ENCODE measurements around the gene SHB.

The SHB gene

DNA sequence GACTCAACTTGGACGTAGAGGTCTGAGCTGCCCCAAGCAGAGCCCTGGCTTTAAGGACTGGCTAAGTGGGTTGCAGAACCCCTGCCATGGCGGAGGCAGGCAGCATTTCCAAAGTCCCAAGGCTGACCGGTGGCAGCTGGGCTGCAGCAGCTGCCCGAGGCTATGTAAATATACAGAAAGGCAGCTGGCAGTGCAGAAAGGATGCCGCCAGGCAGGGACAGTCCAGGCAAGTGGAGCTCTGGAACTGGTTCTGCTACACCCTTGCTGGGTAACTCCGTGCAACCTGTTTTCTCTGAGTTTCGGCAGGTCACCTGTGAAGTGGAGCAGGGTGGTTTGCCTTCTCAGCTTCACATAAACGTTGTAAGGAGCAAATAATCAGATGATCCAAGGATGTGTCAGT is 46.0 kb downstream of the SHB start:
- no peak for DNase-seq

DNA sequence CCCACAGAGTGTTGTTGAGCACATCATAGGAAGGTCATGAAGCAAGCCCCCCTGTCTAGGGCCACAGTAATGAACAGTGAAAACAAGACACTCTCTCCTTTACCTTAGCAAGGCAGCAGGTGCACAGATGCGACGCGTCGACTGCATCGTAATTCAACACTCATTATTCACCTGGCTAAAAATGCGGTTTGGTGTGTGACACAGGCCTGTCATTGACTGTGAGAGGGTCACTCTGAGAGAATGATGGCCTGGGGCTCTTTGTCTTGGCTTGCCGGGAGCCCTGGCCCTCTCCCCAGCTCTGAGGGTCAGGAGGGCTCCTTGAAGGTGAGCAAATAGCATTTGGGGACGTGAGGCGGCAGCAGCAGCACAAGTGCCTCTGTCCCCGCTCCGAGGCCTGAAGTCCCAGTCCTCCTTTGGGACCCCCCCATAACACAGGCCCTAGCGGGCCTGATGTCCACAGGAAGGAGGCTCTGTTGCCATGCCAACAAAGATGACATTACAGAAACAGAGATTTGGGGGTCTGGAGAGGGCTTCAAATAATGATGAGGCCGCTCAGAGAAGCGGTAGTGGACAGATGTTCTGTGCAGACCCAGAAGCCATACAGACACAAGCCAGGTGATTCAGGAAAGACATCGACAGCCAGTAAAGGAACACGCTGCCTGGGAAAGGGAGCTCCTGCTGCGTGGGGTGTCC is 46.7 kb downstream of the SHB start:
- no peak for DNase-seq

DNA sequence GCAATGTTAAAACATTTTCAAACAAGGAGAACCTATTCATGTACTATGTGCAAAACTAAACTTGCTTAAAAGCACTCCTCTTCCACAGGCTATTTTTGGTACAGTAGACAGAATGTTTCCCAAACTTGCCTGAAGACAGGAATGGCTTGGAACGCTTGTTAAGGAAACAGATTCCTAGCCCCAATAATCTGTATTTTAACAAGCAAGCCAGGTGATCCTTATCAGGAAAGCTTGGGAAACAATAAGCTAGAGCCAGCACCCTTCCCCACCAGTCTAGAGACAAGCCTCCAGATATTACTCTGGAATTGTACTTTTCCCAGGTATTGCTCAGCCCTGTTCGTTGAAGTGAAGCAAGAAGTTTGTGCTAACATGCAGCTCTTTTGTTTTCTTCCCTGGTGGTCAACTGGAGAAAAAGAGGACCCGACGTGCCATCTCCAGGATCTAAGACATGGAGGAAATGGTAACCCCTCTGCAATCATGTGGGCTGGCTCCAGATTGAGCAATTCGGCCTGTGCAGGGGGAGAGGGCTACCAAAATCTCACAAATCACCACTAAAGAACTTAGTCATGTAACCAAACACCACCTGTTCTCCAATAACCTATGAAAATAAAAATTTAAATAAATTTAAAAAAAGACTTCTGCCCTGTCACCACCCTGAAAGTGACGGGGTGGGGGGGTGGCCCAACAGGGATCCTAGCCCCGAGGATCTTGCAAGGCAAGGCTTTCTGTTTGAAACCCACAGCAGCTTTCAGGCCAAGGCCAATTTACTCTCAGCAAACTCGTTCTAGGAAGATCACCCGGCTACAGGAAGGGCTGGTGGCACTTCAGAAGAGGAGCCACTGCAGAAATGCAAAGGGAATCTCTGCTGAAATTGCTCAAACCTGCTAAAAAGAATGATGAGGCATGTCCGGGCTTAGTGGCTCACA is 48.6 kb downstream of the SHB start:
- DNase-seq: no peak

DNA sequence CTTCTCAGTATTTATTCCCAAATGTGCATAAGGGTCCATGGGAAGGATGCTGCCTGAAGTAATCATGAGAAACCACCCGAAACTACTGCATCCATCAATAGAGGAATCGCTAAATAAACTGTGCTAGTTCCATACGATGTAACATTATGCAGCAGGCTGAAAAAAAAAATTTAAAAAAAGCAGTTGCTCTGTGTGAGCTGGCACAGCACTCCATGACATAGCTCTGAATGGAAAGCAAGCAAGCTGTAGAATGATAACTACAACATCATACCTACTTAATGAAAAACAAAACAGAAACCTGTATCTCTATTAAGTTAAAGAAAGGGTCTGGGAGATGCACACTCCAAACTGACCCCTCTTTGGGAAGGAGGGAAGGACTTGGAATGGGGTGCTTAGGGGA is 49.3 kb downstream of the SHB start:
- DNase-seq: no peak

DNA sequence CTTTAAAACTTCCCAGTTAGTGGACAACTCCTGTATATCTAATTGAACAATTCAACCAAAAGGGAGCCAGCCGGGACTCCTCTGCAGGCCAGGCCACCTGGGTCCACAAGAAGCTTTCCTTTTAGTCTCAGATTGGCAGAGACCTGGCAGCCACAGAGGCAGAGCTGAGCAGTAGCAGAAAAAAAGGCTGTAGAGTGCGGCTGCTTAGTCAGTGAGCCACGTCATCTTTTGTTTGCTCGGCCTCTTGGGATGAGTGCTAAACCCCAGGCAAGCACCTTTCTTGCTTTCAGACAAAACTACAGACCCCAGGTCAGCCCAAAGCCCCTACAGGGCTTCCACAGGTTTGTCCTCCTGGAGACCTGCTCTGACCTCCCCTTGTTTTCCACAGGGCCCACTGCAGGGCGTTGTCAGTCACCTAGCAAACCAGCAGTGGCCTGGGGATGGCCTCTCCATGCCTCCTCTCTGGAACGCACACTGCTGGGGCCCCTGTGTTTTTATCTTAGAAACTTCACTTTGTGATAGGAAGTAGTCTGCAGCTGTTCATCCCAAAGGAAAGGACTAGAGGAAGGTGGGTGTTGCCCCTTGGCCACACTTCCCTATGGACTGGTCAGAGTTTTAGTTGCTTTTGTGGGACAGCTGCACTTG is 49.9 kb downstream of the SHB start:
- DNase-seq: peak; percentile 85

DNA sequence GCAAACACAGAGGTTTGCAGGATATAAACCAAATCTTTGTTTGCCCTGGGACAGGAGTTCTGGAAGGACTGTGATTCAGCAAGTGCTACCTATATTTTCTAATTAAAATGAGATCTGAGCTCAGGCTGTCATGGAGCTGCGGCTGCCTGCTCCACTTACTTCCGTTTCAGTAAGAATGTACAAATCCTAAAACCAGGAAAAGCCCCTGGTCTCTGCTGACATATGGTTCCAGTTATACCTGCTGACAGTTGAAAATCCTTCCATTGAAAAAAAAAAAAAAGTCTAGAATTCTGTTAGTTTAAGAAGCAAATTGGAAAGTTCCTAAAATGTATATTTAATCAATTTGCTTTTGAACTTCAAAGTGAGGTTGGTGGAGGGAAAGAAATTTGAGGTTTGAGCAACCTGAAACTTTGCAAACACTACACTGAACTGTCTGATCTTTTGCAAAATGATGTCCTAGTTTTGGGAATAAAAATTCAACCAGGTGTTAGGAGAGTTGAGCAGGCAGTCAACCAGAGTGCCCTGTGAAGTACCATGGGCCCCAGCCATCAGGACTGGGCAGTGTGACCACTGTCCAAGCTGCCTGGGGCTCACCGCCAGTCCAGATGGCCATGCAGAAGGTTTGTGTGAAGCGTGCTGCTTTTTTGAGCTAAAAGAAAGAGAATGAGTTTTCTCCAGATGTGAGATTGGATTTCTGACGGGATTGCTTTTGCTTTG is 50.6 kb downstream of the SHB start:
- no peak for DNase-seq

DNA sequence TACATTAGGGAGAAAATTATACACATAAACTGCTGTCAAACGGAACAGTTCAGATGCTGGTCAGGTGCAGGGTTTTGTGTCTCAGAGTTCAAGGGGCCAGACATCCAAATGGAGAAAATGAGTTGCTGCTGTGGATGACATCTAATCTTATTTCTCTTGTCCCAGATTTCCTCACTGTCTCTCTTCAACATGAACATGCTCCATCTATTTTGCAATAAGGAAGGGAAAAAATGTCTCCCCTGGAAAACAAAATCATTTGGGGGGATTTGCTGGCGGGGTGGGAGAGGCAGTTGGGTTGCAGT is 51.2 kb downstream of the SHB start:
- no peak for DNase-seq

DNA sequence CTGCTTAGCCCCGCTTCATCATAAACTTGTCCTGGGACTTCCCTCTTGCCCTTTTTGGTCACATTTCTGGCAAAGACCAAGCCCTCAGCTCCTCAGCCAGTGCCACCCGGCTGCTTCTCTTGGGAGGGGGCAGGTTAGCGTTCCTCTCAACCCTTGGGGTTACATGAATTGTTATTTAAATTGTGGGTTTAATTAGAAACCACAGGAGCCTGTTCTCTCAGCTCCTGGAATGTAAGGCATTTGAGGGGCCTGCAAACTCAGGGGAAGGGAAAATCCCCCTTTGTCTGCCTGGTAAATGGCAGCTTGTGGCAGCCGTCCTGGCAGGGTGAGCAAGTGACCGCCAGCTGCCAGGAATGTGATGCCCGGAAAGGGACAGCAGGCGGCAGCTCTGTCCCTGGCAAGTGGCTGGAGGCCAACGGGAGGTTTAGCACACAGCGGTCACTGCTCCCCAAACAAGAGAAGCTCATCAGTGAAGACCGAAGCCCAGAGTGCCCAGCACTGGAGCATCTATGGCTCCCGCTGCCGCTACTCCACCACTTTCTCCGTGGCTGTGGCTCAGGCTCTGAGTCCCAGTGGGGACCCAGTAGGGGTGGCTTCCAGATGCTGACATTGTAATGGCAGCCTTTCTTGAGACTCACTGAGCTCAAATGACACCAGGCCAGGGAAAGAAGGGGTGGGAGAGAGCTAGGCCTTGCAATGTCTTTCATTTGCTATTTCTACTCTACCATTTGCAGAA is 51.7 kb downstream of the SHB start:
- DNase-seq: peak; percentile 93

DNA sequence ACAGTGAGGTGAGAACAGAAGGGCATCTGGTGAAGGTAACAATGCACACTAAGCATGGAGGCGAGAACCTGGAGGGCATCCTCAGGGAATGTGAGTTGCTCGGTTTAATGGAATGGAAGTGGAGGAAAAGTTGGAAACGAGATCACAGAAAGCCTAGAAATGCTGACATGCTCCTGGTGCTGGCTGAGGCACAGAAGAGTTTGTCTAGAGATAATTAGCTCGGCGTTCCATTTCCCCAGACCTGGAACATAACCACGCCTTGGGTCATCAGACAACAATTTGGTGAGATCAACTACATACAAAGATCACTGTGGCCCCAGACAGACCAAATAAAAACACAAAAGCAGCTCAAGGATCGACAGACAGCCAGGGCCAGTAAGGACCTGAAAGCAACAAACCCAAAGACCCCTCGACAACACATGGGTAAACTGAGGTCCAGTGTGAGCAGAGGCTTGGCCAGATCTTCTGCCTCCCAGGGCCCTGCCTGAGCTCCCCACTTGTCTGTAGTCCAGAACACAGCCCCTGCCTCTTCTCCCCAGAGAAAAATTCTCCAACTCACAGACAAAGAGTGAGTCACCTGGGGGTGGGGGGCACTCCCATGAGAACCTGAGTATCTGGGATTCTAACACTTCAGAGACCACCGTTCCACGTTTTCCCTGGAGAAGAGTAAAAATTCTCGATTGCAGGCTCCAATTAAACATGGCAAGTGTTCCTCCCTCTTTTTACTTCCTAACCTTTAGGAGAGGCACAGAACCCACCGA is 52.5 kb downstream of the SHB start:
- DNase-seq: peak; percentile 87

DNA sequence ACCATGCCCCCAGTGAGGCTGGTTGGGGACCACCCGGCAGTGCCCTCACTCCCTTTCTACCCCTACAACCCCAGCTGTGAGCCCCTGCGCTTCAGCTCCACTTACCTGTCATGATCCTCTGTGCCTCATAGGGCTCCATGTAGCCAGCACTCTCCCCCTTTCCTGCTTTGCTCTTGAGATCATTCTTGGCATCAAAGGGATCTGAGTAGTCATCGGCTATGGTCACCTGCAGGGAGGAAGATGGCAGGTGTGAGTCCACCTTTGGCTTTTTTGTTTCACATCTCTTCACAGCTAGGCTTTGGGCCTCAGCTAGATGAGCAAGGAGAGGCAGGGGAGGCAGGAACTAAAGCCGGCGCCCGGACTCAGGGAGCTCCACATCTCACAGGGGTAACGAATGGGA is 53.1 kb downstream of the SHB start:
- DNase-seq: no peak

DNA sequence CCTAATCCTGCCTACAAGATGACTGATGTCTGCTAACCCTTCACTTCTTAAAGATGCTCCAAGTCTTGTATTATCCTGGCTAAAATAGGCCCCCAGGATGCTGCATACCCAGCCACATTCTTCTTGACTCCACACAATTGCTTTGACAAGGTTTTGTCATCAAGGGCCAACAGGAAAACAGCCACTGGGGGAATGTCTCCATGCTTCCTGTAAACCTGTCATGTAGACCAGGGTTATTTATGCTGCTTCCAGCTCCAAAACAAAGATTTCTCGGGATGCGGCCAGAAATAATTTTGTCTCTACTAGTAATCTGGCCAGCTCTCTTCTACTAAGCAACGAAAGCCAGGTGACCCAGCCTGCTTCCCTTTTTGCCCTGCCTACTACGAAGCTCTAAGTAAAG is 53.8 kb downstream of the SHB start:
- DNase-seq: no peak

DNA sequence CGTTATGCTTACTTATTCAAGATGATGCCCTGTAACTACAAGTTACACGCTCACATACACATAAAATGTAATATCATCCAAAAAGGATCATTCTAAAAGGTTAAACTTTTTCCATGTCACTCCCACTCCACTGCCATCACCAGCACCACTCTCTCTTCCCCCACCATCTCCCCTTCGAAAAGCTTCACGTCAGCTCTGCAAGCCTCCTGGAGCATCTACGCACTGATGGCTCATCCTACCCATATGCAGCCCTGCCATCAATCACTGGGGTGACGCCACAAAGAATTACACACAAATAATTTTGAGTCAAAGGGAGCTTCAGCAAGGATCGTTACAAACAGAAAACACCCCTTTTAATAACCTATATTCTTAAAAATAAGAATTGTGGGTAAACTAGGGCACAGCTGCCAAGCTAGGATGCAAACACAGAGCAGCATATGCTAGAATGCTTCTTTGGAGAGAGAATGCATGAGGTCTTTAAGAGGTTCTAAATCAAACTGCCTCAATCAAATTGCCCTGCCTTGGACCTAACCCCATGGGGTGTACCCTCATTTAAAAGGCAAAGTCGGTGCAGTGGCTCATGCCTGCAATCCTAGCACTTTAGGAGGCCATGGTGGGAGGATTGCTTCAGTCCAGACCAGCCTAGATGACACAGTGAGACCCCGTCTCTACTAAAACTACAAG is 56.1 kb downstream of the SHB start:
- DNase-seq: no peak

DNA sequence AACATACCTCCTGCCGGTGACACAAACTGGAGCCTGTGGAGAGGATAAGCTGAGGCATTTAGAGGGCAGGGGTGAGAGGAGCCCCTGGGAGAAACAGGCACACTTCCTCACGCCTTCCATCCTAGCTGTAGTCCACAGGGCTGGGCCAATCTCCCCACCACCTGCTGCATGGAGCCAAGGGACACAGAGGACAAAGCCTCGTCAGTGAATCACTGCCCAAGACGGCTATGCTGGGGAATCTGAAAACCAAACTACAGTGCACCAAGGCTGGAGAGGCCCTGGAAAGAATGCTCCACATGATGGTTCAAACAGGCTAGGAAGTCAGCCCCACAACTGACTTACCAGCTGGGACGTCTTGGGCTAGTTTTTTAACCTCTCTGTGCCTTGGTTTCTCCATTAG is 57.0 kb downstream of the SHB start:
- DNase-seq: no peak

DNA sequence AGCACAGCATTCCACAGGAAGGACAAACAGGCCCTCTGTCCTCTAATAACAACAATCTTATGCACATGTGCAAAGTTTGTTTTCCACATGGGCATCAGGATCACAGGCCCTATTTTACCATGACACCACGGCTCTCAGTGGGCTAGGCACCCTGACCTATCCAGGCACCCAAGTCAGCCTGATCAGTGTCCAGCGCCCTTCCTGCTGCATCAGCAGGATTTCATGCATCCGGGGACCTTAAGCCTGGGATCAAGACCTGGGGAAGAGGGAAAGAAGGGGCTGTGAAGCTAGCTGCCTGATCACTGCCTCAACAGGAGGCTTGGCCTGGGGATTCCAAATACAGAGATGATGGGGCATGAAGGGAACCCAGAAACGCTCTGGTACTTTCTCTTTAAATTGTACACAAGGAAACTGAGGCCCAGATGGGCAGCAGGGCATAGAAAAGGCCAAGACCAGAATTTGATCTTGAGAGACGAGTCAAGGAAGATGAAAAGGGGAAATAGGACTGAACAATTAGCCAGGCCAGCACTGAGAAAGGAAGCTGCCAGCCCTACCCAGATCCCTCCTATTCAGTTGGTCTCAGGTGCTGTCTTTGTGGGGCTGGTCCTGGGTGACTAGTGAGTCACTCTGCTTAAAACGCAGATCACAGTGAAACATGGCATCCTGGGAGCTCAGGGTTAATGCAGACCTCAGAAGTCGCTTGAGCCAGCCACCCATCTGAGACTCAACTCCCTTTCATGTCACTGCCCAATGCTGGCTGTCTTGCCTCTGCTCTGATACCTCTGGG is 57.9 kb downstream of the SHB start:
- no peak for DNase-seq

DNA sequence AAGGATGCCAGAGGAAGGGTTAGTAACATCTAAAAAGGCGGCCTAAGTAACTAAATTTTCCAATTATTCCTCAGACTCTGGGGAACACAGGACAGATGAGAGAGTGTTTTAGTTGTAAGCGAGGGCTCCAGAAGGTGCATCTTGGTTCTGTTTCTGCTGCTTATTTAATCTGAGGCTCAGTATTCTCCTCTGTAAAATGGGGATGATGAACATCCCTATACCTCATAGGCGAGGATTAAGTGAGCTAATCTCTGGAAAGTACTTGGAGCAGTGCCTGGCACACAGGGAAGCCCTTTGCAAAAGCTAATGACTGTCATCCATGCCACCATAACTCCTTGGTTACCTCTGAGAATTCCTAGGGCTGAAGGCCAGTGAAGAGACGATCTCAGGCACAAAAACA is 59.0 kb downstream of the SHB start:
- DNase-seq: no peak

DNA sequence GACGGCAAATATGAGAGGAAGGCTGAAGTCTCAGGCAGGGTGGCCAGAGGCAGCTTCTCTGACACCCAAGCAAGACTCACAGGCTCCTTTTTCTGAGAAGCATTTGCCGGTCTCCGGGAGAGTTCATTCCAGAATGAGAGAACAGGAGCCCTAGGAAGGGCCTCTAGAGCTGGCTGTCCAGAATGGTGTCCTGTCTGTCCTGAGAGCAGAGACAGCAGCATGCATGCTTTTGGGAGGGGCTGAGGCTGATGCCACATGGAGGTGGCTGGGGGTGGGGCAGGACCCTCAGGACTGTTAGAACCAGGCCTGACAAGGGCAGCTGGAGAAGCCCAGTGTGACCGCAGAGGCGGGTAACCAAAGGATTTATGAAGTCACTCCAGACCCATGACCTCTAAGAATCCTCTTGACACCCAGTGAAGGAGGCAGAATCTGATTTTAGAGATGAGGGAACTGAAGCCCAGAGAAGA is 60.0 kb downstream of the SHB start:
- no peak for DNase-seq

DNA sequence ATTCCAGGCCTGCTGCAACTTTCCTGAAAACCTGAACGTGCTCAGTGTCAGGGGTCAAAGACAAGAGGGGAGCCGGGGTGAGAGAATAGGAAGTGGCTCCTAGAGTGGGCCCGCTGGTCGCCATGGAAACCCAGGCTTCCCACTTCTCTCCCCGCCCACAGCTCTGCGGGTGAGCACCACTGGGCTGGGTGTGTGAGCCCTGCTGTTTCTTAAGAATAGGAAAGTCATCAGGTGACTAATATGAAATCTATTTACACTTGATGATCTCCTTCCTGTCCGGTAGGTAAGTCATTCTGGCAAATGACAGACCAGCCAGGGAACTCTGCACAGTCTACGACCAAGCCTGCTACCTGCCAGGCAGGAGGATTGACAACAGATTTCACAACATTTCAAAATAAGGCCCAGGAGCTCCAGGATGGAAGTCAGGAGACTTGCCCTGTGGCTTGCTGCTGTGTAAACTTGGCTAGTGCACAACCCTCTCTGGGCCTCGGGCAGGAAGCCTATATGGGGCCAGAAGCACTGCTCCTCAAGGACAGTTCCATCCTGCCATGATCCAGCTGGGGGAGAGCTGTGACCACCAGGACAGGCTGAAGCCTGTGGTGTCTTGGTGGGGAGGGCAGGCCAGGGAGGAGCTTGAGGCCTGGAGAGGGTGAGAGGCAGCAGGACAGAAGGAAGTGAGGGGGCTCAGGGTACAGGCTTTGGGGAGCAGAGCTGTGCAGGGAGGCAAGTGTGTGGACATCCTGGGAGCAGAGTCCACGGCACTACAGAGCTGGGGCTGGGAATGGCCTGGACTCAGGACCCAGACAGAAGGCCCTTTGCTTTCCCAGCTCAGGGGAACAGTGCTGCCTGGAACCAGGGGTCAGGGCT is 60.6 kb downstream of the SHB start:
- DNase-seq: peak; percentile 93

DNA sequence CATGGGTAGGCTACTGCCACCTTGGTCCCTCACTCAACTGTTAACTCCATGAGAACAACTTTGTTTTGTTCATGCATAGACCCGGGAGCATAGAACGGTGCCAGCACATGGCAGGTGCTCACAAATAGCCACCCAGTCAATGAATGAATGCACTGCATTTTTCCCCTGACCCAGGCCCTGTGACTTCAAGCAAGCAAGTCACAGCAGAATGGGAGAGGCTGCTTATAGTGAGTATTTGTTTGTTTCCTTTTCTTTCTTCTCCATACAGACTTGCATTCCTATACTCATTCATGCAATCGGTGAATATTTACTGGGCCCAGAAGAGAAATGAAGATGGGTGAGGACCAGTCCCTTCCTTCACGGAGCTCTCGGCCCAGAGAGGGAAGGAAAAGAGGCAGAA is 62.0 kb downstream of the SHB start:
- DNase-seq: no peak

DNA sequence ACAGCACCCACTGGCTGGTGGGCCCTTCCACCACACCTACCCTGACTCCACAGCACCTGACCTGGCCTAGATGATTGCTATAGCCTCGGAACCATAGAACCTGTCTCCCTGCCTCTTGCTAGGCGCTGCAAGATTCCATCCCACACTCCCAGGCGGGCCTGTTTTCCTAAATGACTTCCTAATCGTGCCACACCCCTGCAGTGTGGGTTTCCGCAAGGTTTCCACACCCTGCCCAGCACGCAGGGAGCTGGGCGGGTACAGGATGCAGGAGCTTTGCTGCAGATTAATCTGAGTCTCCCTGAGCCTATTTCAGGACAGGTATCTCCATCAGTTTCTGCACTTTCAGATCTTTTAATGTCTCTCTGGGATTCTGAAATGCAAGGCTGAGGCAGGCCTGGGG is 62.9 kb downstream of the SHB start:
- no peak for DNase-seq

Measured in fibroblast of skin of back (primary cell).